GM10266 (cell line): ENCODE data around the gene SLC35A5.

ENCODE experiments used
- DNase-seq: peaks from one replicate; pipeline ENCODE4 v3.0.0; 2012; ENCODE audit errors: extremely low spot score
- CTCF ChIP-seq: IDR thresholded peaks from 2 replicates; pipeline ENCODE4 v1.5.1; 2012; ENCODE audit warnings: mild to moderate bottlenecking, low read depth; ENCODE audit not compliant: control insufficient read depth, insufficient read depth; ENCODE audit errors: missing control alignments

The SLC35A5 gene

DNA sequence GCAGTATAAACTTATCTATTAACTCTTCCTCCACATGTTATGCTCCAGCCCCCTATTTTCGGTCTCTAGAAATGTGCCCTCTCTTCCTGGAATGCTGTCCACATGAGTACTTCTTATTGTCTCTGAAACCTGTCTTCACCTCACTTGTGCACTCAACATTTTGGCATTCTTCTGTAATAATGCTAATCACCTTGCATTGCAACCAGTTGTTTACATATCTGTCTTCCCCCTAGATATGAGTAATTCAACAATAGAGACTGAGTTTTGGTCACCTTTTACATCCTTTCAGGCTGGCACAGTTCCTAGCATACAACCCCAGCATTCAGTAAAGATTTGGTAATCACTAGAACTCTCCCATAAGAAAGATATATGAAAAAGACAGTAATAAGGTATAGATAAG lies 61.9 kb downstream of the SLC35A5 start:
- no peak for TF ChIP-seq CTCF
- DNase-seq: no peak

- no peak for TF ChIP-seq CTCF
- no peak for DNase-seq
Observed at GRCh38 chr3:112627419-112627818, 65.6 kb downstream of the SLC35A5 start.

- no peak for DNase-seq
- no peak for TF ChIP-seq CTCF
Observed at GRCh38 chr3:112627919-112628466, 66.1 kb downstream of the SLC35A5 start.

DNA sequence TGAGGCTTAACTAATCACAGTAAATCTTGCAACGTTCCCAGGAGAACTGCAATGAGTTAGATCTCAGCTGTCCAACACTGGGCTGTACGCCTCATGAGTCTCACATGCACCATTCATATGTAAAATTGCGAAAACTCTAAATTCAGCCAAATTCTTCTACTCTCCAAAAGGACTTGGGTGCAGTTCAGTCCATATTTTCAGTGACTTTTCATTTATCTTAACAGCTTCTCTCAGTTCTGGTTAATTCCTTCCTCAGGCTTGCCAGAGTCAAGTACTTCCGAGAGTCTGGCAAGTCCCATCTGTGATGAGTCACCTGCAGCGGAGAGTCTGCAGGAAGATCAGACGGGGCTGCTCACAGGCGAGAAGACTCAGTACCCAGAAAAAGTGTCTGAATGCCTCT lies 67.6 kb downstream of the SLC35A5 start:
- no peak for DNase-seq
- TF ChIP-seq CTCF: no peak

DNA sequence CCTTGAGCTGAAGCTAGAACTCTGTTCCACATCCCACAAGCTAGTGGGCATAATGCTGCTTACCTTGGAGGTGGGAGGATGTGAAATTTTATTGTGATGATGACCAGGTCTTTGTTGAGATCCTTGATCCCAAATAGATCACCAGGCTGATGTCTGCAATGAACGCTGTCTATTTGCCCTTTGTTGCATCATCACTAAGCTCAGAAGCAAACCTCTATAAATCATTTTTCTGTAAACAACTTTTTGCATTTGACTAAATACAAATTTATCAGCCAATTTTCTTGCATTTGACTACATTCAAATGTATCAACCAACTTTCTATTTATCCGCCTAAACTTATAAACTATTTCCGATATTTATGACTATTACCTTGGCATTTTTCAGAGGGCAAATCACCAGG lies 69.4 kb downstream of the SLC35A5 start:
- DNase-seq: no peak
- no peak for TF ChIP-seq CTCF

DNA sequence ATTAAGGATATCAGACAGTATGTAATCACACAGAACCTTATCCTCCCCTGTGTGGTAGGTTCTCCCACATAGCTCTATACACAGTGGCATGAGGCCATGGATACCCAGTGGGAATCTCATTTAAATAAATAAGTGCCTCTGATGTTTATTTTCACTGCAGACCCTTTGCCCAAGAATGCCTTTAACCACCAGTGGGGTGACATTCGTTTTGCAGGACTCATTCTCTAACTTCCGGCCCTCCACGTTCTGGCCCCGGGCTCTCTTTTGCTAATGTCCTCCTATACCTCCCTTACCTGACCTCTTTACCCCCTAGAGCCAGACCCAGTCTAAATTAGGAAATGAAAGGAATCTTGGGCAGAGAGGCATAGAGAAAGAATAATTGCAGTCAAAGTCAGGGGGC lies 70.8 kb downstream of the SLC35A5 start:
- no peak for DNase-seq
- TF ChIP-seq CTCF: no peak

GRCh38 chr3:112633191-112633590 lies 71.3 kb downstream of the SLC35A5 start:
- TF ChIP-seq CTCF: no peak

DNA sequence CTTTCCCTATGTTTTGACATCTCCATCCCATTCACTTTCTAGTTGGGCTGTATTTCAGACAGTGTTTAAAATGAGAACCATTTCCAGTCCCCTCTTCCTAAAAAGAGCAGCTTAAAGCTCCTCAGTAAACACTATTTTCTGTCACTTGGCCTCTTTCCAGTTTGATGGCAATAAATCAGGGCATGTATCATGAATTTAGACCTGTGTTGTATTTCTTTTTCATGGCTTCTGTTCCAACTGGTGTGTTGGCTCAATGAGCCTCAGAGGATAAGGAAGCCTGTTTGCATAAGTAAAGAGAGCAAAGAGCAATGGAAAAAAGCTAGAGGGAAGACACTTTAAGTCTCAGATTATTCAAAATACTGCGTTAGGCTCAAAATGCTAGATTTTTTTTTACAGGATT lies 71.9 kb downstream of the SLC35A5 start:
- no peak for DNase-seq
- no peak for TF ChIP-seq CTCF

More at GRCh38 chr3:112633191-112633590, 71.3 kb downstream of the SLC35A5 start:
- DNase-seq: no peak
